Fibroblast of the aortic adventitia (primary cell): ENCODE measurements around the gene G6PC2. TPM values are rescaled to one million over a fixed set of nuclear protein-coding genes. Genes with fewer than 3 reads are reported as not detected.

ENCODE experiments used
- DNase-seq: peaks from one replicate; pipeline ENCODE4 v3.0.0-alpha.2; 2010; ENCODE audit warnings: low read depth
- H3K4me3 ChIP-seq: 2 replicates; pipeline ENCODE4 v1.5.1; 2011; ENCODE audit warnings: low read depth, mild to moderate bottlenecking, control low read depth, low read length, moderate library complexity
- CTCF ChIP-seq: IDR thresholded peaks from 2 replicates; pipeline ENCODE4 v1.5.1; 2011; ENCODE audit warnings: mild to moderate bottlenecking, low read length, control low read depth, inconsistent platforms; ENCODE audit not compliant: insufficient read depth
- total RNA-seq: library from RNA; depleted of rRNA; stranded (reverse); fragments of >200 nt; gene quantifications from 2 replicates; pipeline ENCODE4 v1.2.3, GENCODE V29; 2012; ENCODE audit warnings: low replicate concordance

The G6PC2 gene
- total RNA-seq, 1 donor, result not detected

- DNase-seq, result no peak
- H3K4me3 ChIP-seq, result no peak overlapping the region
- TF ChIP-seq CTCF, result no peak
Measured at GRCh38 chr2:168944065-168944464, 43.0 kb downstream of the G6PC2 start.

GRCh38 chr2:168945508-168945907 lies 44.4 kb downstream of the G6PC2 start:
- no peak for TF ChIP-seq CTCF
- no peak for DNase-seq
- H3K4me3 ChIP-seq, result no peak overlapping the region

GRCh38 chr2:168948621-168949212 lies 47.6 kb downstream of the G6PC2 start:
- no peak overlapping the region for H3K4me3 ChIP-seq
- peak; percentile 56 for TF ChIP-seq CTCF
- DNase-seq, result peak; percentile 11

- no peak for DNase-seq
Measured at GRCh38 chr2:168949324-168949723, 48.2 kb downstream of the G6PC2 start.

GRCh38 chr2:168951871-168952270 lies 50.8 kb downstream of the G6PC2 start:
- TF ChIP-seq CTCF, result no peak
- no peak for DNase-seq
- no peak overlapping the region for H3K4me3 ChIP-seq

More at GRCh38 chr2:168949324-168949723, 48.2 kb downstream of the G6PC2 start:
- TF ChIP-seq CTCF, result no peak
- H3K4me3 ChIP-seq, result no peak overlapping the region

- no peak for DNase-seq
- no peak overlapping the region for H3K4me3 ChIP-seq
- TF ChIP-seq CTCF, result no peak
Measured at GRCh38 chr2:168952424-168952823, 51.3 kb downstream of the G6PC2 start.

GRCh38 chr2:168954256-168954655 lies 53.2 kb downstream of the G6PC2 start:
- TF ChIP-seq CTCF, result no peak
- no peak overlapping the region for H3K4me3 ChIP-seq
- no peak for DNase-seq
